Activated CD8-positive, alpha-beta memory T cell treated with anti-CD3 and anti-CD28 coated beads for 4 hours (primary cell): ENCODE data around the gene KLHL29.

Source experiments
- DNase-seq, 2 donors: peaks; one replicate each; pipeline ENCODE4 v3.0.0-alpha.2; 2020; ENCODE audit warnings: low read depth in 2 of 2

KLHL29 gene

DNA sequence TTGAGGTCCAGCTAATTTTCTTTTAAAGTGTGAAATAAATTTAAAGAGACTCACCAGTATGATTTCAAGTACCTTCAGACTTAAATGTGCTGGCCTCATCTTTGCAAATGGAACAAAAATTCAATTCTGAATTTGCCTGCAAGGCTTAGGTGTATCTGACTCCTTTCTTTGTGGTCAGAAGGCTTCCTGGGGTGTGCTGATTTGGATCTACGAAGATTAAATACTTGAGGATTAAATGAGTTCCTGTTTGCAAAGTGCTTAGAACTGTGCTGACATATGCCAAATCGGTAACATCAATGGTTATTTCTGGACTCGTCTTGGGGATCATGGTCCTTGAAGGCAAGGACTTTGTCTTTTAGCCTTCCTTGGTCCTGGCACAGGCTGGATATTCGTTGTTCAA is 9.7 kb downstream of the KLHL29 start:
- no peak for DNase-seq

DNA sequence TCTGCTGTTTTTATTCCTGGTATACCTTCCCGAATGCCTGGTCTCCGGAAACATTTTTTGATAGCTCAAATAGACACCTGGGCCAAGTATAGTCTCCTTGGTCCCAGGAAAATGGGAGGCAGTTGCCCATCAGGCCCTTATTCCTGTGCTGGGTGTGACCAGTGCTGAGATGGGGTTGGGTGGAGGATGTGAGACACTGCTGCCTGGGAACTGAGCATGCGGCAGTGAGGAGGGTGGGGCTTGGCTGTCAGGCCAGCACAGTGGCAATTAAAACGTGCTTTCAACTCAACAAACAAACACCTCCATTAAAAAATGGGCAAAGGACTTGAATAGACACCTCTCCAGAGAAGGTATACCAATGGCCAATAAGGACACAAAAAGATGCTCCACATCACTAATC is 12.5 kb downstream of the KLHL29 start:
- DNase-seq: no peak

DNA sequence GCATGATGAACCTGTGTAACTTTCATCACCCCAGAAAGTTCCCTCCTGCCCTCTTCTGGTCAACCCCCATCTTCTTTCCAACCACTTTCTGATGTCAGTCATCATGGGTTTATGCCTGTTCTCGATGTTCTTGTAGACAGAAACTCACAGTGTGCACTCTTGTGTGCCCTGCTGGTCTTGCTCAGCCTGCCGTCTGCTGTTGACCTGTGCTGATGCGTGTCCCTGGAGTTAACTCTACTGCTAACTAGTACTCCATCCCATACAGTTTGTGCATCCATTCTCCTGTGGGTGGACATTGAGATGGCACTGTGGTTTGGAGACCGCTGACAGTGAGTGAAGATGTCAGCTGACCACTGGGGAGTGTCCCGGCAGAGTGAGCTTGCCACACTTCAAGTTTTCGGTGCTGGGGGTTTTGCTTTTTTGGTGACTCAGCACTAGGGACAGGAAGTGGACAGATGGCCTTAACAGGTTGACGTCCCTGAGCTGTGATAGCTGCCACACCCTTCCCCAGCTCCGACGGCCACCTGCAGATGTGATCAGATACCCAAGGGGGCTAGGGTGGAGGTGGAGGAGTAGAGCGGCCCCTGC is 14.8 kb downstream of the KLHL29 start:
- DNase-seq: no peak

DNA sequence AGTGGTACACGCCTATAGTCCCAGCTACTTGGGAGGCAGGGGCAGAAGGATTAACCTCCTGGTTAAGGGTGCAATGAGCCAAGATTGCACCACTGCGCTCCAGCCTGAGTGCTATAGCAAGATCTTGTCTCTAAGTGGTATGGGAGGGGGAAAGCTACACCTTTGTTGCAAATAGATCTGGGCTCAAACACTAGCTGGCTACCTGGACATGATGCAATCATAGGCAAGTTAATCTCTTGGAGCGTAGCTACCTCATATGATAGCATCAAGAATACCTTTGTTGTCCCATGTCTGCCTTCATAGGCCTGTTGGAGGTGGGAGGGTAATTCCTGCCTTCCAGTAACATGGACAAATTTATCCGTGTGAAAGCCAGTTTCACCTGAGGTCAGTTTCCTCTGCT is 15.7 kb downstream of the KLHL29 start:
- no peak for DNase-seq

DNA sequence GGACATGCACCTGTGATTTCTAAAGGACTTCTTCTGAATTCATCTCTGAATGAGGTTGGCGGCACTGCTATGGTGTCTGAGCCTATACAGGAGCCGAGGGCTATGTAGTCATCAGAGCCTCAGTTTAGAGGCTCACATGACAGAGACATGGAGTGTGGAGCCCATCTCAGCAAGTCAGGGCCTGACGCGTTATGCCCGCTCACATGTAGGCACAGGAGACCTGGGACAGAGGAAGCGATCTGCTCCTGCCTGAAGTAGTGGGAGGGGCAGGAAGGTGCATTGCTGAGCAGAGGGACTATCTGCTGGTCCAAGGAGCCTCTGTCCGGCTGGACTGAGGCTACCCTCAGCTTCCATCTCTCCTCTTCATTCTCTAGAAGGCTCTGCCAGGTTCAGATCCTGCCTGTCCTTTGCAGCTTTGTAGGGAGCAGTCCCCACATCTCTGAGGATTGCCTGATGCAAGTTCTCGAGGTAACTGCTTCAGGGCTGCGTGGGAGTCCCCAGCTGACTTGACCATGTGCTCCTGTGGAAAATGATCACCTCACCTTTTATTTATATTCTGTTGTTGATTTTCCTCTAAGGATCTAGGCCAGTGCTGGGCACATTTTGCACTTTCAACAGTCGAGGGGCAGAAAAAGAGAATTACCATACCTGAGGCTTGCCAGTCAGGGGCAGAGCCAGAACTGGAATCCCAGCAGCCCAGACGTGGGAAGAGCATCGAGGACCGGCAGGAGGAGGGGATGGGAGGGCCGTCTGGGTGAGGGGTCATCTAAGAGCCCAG is 16.6 kb downstream of the KLHL29 start:
- DNase-seq: no peak

DNA sequence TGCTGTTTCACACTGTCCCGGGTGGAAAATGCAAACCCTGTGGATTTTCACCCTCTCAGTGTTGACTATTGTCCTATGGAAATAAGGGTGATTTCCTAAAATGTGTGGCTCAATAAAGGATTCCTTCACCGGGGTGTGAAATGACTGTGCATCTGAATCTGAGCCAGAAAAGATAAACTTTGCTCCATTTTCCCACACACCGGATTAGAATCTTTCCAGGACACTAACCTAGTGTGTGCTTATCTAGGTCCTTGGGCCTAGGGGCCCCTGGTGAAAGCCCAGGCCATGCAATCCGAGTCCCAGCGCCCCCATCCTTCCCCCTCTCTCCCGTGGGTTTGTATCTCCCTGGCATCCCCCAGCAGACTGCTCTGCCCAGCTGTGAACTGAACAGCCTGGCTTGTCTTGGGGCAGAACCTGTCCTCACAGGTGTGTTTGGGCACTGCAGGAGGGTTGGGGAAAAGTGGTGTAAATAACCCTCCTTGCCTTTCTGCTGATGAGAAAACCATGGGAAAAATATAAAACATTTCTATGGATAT is 17.3 kb downstream of the KLHL29 start:
- DNase-seq: no peak

DNA sequence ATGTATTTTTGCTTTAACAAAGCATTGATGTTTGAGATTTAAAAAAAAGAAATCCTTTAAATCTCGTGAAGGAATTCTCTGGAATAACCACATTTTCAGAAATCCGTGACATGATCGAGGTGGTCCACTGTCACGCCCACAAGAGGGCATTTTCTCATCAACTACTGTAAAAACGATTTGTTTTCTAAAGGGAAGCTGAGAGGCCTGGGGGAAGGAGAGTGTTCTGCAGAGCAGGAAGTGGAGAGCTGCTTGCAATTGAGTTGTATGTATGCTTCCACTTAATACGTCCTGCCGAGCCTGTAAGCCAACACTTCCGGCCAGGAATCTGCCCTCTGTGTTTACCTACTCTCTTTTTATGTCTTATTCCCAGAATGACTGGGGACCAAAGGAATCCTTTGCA is 19.4 kb downstream of the KLHL29 start:
- DNase-seq: no peak

DNA sequence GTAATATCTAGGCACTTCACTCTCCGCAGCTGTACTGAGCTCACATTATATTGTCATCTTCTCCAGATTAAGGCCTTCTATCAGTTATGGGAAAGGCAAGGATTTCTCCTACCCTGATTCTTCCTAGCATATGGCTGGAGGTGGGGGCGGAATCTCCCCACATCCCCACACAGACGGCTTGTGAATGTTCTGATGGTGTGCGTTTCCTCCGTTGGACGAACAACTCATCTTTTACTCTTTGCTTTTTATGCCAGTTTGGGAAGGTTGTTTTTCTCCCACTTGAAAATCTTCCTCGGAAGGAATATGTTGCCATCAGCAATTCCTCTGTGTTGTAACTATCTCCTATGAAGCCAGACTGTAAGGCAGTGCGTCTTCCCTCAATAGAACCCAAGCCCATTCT is 24.3 kb downstream of the KLHL29 start:
- DNase-seq: no peak

DNA sequence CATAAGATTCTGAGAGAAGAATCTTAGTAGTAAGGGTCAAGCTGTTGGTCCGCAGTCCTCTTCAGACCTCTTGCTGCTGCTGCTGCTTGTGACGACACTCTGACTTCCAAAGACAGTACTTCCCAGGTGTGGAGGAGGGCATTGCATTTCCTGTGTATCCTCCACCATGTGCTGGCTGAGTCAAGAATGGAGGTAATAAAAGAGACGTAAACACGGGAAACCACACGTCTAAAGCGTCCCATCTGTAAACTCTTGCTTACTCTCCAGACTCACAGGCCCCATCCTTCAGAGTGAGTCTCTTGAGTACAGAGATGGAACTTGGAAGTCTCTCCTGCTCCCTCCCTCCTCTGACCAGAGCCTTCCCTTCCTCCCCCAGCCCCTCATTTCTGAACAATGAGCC is 25.6 kb downstream of the KLHL29 start:
- no peak for DNase-seq

DNA sequence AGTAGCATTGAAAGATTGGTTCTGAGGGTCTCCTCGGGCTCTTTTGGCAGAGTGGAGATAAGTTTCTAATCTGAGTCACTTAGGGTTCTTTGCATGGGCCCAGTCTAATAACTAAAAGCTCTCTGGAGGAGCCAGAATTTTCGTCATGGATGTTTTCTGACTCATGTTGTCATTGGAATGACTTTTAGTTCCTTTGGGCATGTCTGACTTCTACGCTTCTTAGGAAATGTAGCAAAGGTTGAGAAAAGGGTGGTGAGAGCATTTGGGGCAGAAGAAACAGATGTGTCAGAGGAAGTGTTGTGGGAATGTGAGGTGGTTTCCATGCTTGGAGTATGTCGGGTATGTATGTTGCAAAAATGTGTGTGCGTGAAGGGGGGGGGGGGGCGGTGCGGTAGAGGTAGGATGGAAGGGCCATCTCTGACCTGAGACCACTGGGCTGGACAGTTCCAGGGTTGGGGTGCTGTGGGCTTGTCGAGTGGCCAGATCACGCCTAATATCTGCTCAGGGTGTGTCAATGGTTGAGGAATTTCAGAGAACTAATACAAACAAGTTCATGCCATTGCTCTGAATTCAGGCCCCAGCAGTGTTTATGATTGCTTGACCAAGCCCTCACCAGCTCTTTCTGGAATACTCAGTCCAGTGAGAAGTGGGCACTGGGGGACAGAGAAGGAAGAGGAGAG is 26.9 kb downstream of the KLHL29 start:
- no peak for DNase-seq

DNA sequence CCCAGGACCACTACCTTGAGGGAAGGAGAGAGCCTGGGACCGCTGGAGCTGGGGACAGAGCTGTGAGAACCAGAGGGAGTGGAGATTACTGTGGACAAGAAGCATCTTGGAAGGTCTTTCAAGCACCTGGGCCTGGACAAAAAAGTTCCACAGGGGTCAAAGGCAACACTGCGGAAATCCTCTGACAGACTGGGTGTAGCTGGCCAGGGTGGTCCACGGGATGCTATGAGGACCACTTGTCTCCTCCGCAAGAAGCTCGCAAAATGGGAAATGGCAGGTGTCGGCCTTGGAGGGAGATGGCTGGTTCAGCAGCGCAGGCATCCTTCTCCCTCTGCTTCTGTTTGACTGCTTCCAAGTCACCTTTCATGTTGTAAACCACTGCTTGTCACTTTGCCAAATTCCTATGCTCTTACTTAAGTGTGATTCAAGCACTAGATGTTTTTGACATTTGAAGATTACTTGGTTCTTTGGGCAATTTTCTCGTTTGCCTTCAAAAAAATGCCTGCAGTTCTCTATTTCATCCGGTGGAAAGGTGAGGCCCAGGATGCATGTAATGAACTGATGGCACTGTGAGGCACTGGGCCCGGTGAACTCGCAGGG is 27.7 kb downstream of the KLHL29 start:
- DNase-seq: no peak

DNA sequence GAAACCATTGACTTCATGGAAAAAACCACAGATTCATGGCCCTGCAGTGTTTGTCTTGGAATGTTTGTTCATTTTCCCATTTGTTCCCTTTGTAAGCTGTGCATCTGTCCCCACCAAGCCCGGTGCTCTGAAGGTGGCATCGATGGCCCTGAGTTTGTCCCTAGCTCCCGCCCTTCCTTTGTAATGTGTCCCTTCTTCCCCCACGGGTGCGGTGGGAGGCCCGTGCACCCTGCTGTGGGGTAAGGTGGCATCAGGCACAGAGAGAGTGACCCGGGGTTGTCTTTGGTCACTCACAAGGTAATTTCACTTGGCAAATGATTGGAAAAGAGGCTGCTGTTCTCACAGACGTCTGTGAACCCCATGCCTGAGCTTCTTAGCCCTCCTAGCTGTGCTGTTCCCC is 28.7 kb downstream of the KLHL29 start:
- no peak for DNase-seq

DNA sequence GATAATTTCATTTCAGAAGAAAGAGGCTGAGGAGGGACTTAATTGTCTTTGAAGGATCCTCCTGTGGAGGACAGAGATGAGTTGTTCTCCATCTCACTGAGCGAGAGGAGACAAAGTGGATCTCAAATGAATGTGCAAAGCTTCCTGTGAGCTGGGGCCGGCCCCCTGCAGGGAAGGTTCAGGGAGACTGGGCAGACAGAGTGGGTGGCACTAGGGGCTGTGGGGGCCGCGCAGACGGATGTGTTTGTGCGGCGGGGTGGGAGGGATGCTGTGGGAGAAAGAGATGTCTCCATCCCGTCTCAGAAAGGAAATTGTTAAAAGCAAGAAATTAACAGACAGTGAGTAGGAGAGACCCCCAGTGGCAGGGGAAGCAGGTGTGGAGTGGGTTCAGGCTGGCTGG is 29.1 kb downstream of the KLHL29 start:
- no peak for DNase-seq

DNA sequence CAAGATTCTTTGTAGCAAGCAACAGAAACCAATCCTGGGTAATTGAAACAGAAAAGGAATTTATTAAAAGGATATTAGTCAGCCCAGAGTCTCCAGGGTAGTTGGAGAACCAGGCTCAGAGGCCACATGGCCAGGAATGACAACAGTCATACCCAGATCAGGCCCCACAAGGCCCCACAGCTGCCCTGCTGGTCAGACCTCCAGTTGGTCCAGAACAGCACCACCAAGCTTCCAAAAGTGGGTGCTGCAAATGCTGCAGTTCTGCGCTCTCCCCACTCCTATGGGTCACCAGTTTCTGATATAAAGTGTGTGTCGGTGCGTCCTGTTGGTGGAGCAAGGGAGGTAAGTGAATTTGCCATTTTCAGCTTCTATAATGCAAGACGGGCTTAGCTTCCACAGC is 29.9 kb downstream of the KLHL29 start:
- DNase-seq: no peak

DNA sequence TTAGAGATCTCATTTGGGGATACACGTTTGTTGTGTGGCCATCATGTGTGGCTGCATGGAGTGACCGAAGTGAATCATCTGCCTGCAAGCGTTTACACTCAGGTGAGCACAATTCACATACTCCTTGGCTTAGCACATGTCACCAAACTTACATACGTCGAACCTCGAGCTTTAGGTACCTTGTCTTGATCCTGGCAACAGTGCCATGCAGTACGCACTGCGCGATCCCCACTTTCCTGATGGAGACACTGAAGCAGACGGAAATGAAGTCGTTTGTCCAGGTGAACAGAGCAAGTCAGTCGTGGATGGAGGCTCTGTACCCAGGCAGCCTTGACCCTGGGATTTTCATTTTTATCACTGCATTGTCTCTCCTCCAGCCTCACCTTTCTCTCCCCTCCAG is 32.3 kb downstream of the KLHL29 start:
- DNase-seq: no peak

DNA sequence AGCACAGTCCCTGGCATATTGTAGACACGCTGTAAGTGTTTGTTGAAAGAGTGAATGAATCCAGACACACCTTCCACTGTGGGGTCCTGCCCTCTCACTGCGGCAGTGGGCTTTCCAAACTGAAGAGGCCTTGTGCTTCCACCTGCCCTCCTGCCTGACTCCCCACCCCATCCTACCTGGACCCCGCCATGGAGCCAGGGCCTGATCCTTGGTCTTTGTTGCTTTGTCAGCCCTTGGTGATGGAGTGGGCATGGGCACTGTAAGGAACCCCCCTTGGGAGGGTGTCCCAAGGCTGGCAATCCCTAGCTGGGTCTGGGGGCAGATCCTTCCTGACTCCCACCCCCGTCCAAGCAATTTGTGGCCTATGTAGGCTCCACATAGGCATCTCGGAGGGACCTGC is 33.1 kb downstream of the KLHL29 start:
- DNase-seq: no peak

DNA sequence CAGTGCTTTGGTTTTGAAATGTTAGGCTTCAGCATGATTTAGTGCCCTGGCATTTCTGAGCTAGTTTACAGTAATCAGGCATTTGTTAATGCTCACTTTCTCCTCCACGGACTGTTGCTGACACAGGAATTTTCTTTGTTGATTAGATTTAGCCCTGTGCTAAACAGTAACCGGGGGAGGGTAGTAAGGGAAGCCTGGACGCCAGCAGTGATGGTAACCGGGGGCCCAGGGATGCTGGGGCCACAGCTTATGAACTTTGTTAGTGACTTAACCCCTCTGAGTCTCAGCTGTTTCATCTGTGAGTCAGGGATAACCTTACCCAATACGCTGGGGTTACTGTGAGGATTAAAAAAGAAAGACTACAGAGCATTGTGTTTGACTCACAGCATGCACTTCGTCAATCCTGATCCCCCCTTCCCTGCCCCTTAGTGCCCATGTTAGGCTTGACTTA is 33.5 kb downstream of the KLHL29 start:
- DNase-seq: no peak

DNA sequence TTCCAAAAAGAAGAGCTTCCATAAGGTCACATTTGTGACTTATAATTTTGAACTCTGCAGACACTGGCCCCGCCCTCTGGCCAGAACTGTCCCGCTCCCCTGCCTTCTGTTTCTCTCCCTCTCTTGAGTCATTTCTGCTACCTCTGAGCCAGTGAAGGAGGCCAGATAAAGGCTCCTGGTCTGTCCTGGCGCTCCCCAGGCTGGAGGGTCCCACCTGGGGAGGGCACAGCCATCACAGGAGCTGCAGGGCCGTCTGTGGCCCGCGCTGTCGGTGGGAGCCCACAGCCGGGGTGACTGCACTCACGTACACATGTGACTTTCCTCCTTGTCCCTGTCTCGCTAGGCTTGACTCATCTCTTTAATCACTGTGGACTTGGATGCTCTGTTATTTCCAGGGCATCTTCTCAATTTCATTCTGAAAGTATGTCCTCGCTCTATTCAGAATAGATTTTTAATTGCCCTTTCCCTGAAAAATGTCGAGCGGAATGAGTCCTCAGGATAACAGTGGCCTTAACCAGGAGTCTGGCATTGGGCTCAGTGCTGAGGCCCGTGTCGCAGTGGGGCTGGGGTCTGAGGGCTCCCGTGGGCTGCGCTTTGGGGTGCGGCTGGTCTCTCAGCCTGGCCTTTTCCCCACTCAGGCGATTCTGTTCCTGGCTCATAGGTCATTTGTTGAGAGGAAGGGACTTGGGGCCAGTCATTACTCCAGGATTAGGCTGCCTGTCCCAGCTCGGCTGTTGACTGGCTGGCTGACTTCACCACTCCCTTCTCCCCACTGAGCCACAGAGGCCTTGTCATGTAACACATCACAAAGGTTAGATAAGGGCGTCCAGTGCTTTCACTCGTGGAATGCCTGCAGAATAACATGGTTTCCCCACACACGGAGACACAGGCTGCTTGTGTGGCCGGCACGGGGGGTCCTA is 34.5 kb downstream of the KLHL29 start:
- no peak for DNase-seq

DNA sequence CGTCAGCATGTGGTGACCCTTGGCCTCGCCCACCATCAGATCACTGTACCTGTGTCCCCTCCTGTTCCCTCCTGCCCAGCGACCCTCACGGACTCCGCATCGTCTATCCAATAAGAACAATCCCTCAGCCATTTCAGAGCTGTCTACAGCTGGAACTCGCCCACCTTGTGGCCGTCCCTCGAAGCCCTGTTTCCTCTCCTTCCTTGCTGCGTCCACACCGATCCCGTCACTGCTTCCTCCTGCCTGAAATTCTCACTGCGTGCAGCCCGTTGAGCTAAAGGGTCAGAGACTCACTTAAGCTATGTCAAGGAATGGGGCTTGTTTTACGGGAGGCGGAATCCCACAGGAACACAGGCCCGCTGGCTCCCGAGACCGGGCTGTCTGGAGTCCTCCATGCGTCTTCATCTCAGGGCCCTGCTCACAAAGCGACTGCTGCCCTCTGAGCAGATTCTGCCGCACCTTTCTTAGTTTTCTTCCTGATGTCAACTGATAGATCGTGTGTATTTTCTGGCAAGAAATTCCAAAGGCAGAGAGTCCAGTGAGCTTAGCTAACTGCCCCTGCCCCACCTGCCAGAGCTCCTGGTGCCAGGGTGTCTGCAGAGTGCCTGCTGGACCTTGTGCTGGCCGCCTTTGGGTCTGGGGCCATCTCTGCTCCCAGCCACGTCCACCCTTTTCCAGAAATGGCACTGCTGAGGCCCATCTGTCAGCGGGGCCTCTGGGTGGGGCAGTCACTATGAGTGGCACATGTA is 35.3 kb downstream of the KLHL29 start:
- no peak for DNase-seq

DNA sequence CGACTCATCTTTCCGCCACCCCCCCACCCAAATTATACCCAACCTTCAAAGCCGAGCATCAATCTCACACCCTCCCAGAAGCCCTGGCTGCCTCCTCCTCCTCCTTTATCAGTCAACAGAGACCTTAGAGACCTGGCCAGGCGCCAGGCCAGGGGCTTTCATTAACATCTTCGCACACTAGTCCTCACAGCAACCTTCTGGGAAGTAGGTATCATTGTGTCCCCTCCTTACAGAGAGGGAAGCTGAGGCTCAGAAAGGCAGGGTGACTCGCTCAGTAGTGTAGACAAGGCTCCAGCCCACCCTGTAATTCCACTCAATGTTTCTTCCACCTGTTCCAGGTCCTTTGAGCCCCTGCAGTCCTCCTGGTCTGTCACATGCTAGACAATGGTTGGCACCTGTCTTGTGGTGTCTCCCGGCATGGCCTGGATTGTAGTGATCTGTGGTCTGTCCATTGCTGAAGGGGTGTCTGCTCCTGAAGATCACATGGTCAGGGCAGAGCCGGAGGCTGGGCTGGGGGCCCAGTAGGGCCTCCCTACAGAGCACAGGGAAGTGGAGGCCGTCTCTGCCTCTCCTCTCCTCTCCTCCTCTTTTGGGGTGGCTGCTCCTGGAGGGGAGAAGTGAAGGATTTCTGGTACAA is 36.0 kb downstream of the KLHL29 start:
- DNase-seq: no peak
